IMR-90 (cell line): ENCODE measurements around the gene GJC2. TPM values are rescaled to one million over a fixed set of nuclear protein-coding genes. Genes with fewer than 3 reads are reported as not detected.

Experiments
- ATAC-seq: fragments of 200-7000 bp; cut with Tn5 transposase; 2 replicates; pipeline ENCODE4 v1.9.1; 2020; ENCODE audit warnings: low read depth, mild to moderate bottlenecking, moderate library complexity
- BruUV-seq: library from RNA; stranded (reverse); fragments of 400-500 nt; replicated peaks from 2 replicates; lab custom pipeline; 2021; lab: Mats Ljungman, UMichigan
- CTCF ChIA-PET: fragments of 300-600 bp; formaldehyde crosslinking; extraction: SDS; loops from one replicate; lab custom pipeline; 2021; ENCODE audit warnings: antibody characterized with exemption; lab: Yijun Ruan, JAX
- POLR2A ChIA-PET: fragments of 300-600 bp; sonication (Branson Sonifier 250); formaldehyde crosslinking; loops from one replicate; lab custom pipeline; 2022; ENCODE audit warnings: antibody characterized with exemption; ENCODE audit not compliant: unreplicated experiment; lab: Charles Lee
- DNase-seq: peaks from one replicate; pipeline ENCODE4 v3.0.0; 2013
- H2AFZ ChIP-seq: replicated peaks from 2 replicates; pipeline ENCODE3; 2013; ENCODE audit warnings: low read length, mild to moderate bottlenecking; ENCODE audit not compliant: poor library complexity
- H2AK5ac ChIP-seq: 2 replicates; pipeline ENCODE4 v1.6.1; 2013; ENCODE audit warnings: low read depth, low read length, inconsistent platforms
- H2AK9ac ChIP-seq: replicated peaks from 2 replicates; pipeline ENCODE3; 2013; ENCODE audit warnings: mild to moderate bottlenecking, low read depth, low read length, moderate library complexity; ENCODE audit not compliant: poor library complexity
- H2BK120ac ChIP-seq: 2 replicates; pipeline ENCODE4 v1.6.1; 2013; ENCODE audit warnings: low read depth, low read length, inconsistent platforms
- H2BK15ac ChIP-seq: 3 replicates; pipeline ENCODE4 v1.6.1; 2013; ENCODE audit warnings: low read depth, low read length, inconsistent platforms
- H2BK20ac ChIP-seq: 2 replicates; pipeline ENCODE4 v1.6.1; 2013; ENCODE audit warnings: low read depth, mild to moderate bottlenecking, inconsistent platforms, low read length, moderate library complexity
- H2BK5ac ChIP-seq: 2 replicates; pipeline ENCODE4 v1.6.1; 2013; ENCODE audit warnings: mild to moderate bottlenecking, low read depth, low read length, inconsistent platforms; ENCODE audit not compliant: poor library complexity, severe bottlenecking
- H3K14ac ChIP-seq: replicated peaks from 2 replicates; pipeline ENCODE4 v1.6.1; 2013; ENCODE audit warnings: low read depth, low read length, inconsistent platforms
- H3K18ac ChIP-seq: 2 replicates; pipeline ENCODE4 v1.6.1; 2013; ENCODE audit warnings: low read depth, low read length, control low read depth
- H3K23ac ChIP-seq: 2 replicates; pipeline ENCODE4 v1.6.1; 2013; ENCODE audit warnings: low read depth, low read length, inconsistent platforms
- H3K27ac ChIP-seq: 2 replicates; pipeline ENCODE4 v1.5.1; 2013; ENCODE audit warnings: mild to moderate bottlenecking, control low read depth, low read length; ENCODE audit not compliant: insufficient read depth
- H3K27me3 ChIP-seq: 2 replicates; pipeline ENCODE4 v1.6.1; 2013; ENCODE audit warnings: low read length; ENCODE audit not compliant: control insufficient read depth, insufficient read depth
- H3K36me3 ChIP-seq: 2 replicates; pipeline ENCODE4 v1.6.1; 2013; ENCODE audit warnings: low read length, mixed read lengths; ENCODE audit not compliant: control insufficient read depth, insufficient read depth
- H3K4ac ChIP-seq: 2 replicates; pipeline ENCODE4 v1.6.1; 2013; ENCODE audit warnings: low read depth, low read length, inconsistent platforms
- H3K4me1 ChIP-seq: 2 replicates; pipeline ENCODE4 v1.6.1; 2013; ENCODE audit warnings: low read length, mixed read lengths; ENCODE audit not compliant: control insufficient read depth, insufficient read depth
- H3K4me2 ChIP-seq: 2 replicates; pipeline ENCODE4 v1.6.1; 2013; ENCODE audit warnings: low read depth, mild to moderate bottlenecking, control low read depth, low read length, moderate library complexity
- H3K4me3 ChIP-seq: 2 replicates; pipeline ENCODE4 v1.5.1; 2013; ENCODE audit warnings: low read depth, mild to moderate bottlenecking, control low read depth, low read length, moderate library complexity; ENCODE audit not compliant: insufficient read depth
- H3K56ac ChIP-seq: 2 replicates; pipeline ENCODE4 v1.6.1; 2013; ENCODE audit warnings: low read length, inconsistent platforms; ENCODE audit not compliant: insufficient read depth; ENCODE audit errors: extremely low read depth
- H3K79me1 ChIP-seq, 2 experiments: 2 replicates each; pipeline ENCODE4 v1.6.1; 2013; ENCODE audit warnings: low read length in 2 of 2, inconsistent platforms in 1 of 2, low read depth in 1 of 2
- H3K9ac ChIP-seq: 2 replicates; pipeline ENCODE4 v1.6.1; 2013; ENCODE audit warnings: low read depth, low read length, control low read depth
- H3K9me1 ChIP-seq: 2 replicates; pipeline ENCODE4 v1.6.1; 2013; ENCODE audit warnings: low read length, inconsistent platforms; ENCODE audit not compliant: insufficient read depth
- H3K9me3 ChIP-seq: 2 replicates; pipeline ENCODE4 v1.6.1; 2013; ENCODE audit warnings: low read length; ENCODE audit not compliant: control insufficient read depth, insufficient read depth
- H4K20me1 ChIP-seq: 2 replicates; pipeline ENCODE4 v1.6.1; 2013; ENCODE audit warnings: low read length, inconsistent platforms; ENCODE audit not compliant: insufficient read depth
- H4K5ac ChIP-seq: 2 replicates; pipeline ENCODE4 v1.6.1; 2013; ENCODE audit warnings: mild to moderate bottlenecking, low read depth, low read length, control low read depth
- H4K8ac ChIP-seq, 2 experiments: 2 replicates each; pipeline ENCODE4 v1.6.1; 2013; ENCODE audit warnings: low read depth in 2 of 2, low read length in 2 of 2, control low read depth in 1 of 2, inconsistent platforms in 1 of 2
- H4K91ac ChIP-seq: 2 replicates; pipeline ENCODE4 v1.6.1; 2013; ENCODE audit warnings: low read depth, low read length, inconsistent platforms; ENCODE audit not compliant: insufficient read depth
- BHLHE40 ChIP-seq: fragments of 150-350 bp; IDR thresholded peaks from 2 replicates; pipeline ENCODE4 v1.6.1; 2016; ENCODE audit warnings: mild to moderate bottlenecking, low read depth, low read length
- CEBPB ChIP-seq: IDR thresholded peaks from 2 replicates; pipeline ENCODE4 v1.6.1; 2012; ENCODE audit warnings: low read depth, low read length, improper control_type of control experiment
- CHD1 ChIP-seq: IDR thresholded peaks from 2 replicates; pipeline ENCODE4 v1.6.1; 2012; ENCODE audit warnings: low read depth, low read length, improper control_type of control experiment
- CTCF ChIP-seq: conservative IDR thresholded peaks from 2 replicates; pipeline ENCODE4 v1.5.1; 2012; ENCODE audit warnings: mild to moderate bottlenecking, low read depth, low read length, improper control_type of control experiment
- FOS ChIP-seq: fragments of 150-350 bp; IDR thresholded peaks from 2 replicates; pipeline ENCODE4 v1.6.1; 2016; ENCODE audit warnings: low read depth, low read length
- MAFK ChIP-seq: IDR thresholded peaks from 2 replicates; pipeline ENCODE4 v1.6.1; 2012; ENCODE audit warnings: low read depth, low read length, improper control_type of control experiment
- MAZ ChIP-seq: IDR thresholded peaks from 2 replicates; pipeline ENCODE4 v1.6.1; 2012; ENCODE audit warnings: low read depth, mild to moderate bottlenecking, low read length, improper control_type of control experiment, moderate library complexity, borderline replicate concordance
- MXI1 ChIP-seq: IDR thresholded peaks from 2 replicates; pipeline ENCODE4 v1.6.1; 2012; ENCODE audit warnings: low read depth, mild to moderate bottlenecking, low read length, moderate library complexity, borderline replicate concordance
- NFE2L2 ChIP-seq: fragments of 150-350 bp; IDR thresholded peaks from 2 replicates; pipeline ENCODE4 v1.6.1; 2016; ENCODE audit warnings: low read depth, mild to moderate bottlenecking, low read length
- POLR2A ChIP-seq: IDR thresholded peaks from 2 replicates; pipeline ENCODE4 v1.6.1; 2012; ENCODE audit warnings: mild to moderate bottlenecking, low read depth, low read length
- RAD21 ChIP-seq: IDR thresholded peaks from 2 replicates; pipeline ENCODE4 v1.6.1; 2012; ENCODE audit warnings: low read length, improper control_type of control experiment
- RCOR1 ChIP-seq: IDR thresholded peaks from 2 replicates; pipeline ENCODE4 v1.6.1; 2012; ENCODE audit warnings: mild to moderate bottlenecking, low read length, improper control_type of control experiment; ENCODE audit not compliant: insufficient replicate concordance
- RFX5 ChIP-seq: IDR thresholded peaks from 2 replicates; pipeline ENCODE4 v1.8.0; 2012; ENCODE audit warnings: low read depth, mild to moderate bottlenecking, low read length, moderate library complexity
- SMC3 ChIP-seq: fragments of 150-350 bp; IDR thresholded peaks from 2 replicates; pipeline ENCODE4 v1.6.1; 2016; ENCODE audit warnings: low read depth, mild to moderate bottlenecking, antibody characterized with exemption, low read length, moderate library complexity
- USF2 ChIP-seq: fragments of 150-350 bp; IDR thresholded peaks from 2 replicates; pipeline ENCODE4 v1.6.1; 2017; ENCODE audit warnings: mild to moderate bottlenecking, antibody characterized with exemption, low read length, low read depth
- WGBS, 2 experiments: methylation state at CpG; one replicate each; pipeline versions ENCODE4 v1.1.5 to v1.1.7; 2013; ENCODE audit warnings: missing lambda C conversion rate in 2 of 2; ENCODE audit not compliant: insufficient read length in 1 of 2; ENCODE audit errors: extremely low coverage in 2 of 2; 5-methylcytosine and 5-hydroxymethylcytosine counted together
- dilution Hi-C: fragments of 300-500 bp; cut with HindIII; formaldehyde crosslinking; loops from one replicate; pipeline ENCODE4 v1.14.3; 2018; ENCODE audit warnings: low sequenced_read_pairs; ENCODE audit not compliant: unreplicated experiment
- in situ Hi-C: fragments of 300-500 bp; cut with MboI; formaldehyde crosslinking; loops from 3 replicates; pipeline ENCODE4 v1.14.3; 2019; ENCODE audit warnings: low sequenced_read_pairs, inconsistent platforms, mixed read lengths
- intact Hi-C: fragments of 100-400 bp; cut with micrococcal nuclease; formaldehyde crosslinking; loops from 2 replicates; pipeline ENCODE4 v1.10.0; 2022
- polyA plus RNA-seq, 3 experiments: library from polyadenylated mRNA; depleted of rRNA; stranded (reverse); fragments of >200 nt; gene quantifications; 2 replicates each; pipeline ENCODE4 v1.2.3, GENCODE V29; 2012; ENCODE audit warnings: low replicate concordance in 1 of 3
- total RNA-seq: library from RNA; depleted of rRNA; stranded (reverse); fragments of >200 nt; gene quantifications from 2 replicates; pipeline ENCODE4 v1.2.3, GENCODE V29; 2012
- TF ChIP-seq, protein P1 (sequence below): fragments of 150-350 bp; IDR thresholded peaks from 2 replicates; pipeline ENCODE4 v1.6.1; 2016; ENCODE audit warnings: low read depth, mild to moderate bottlenecking, low read length, moderate library complexity, borderline replicate concordance

The GJC2 gene
- total and polyA plus RNA-seq, 2 of the 4 experiments (the other 2 are of a cell fraction): 1.1 to 1.7 TPM

- peak overlapping the region; percentile 8 for H2AFZ ChIP-seq
- BruUV-seq: no TSS peak
- H3K4ac ChIP-seq: no peak overlapping the region
- no peak overlapping the region for H2BK120ac ChIP-seq
- intact Hi-C loops (no loop called here), dilution Hi-C loops (no loop called here), in situ Hi-C loops (no loop called here)
- no peak overlapping the region for H4K91ac ChIP-seq
- ATAC-seq (no peak), DNase-seq (no peak)
- H4K20me1 ChIP-seq: no peaks in the 10 kb centered on the region; the same call in 1 of the 2 replicates
- H3K4me1 ChIP-seq: peaks cover 5% of the 10 kb centered on the region
- no peak overlapping the region for H3K14ac ChIP-seq
- no peaks in the 10 kb centered on the region for H3K36me3 ChIP-seq
- 75% methylated on average over 17 of the region's 43 CpGs; no CpG with 5 or more reads in 1 of the 2 experiments for WGBS, 2 experiments
- TF ChIP-seq BHLHE40 (no peak), CEBPB (no peak), MAZ (no peak), CTCF (no peak), RAD21 (no peak), MXI1 (no peak), RCOR1 (no peak), CHD1 (no peak), MAFK (no peak), POLR2A (no peak), RFX5 (no peak), FOS (no peak), SMC3 (no peak), USF2 (no peak), NFE2L2 (no peak)
- TF ChIP-seq, protein P1, sequence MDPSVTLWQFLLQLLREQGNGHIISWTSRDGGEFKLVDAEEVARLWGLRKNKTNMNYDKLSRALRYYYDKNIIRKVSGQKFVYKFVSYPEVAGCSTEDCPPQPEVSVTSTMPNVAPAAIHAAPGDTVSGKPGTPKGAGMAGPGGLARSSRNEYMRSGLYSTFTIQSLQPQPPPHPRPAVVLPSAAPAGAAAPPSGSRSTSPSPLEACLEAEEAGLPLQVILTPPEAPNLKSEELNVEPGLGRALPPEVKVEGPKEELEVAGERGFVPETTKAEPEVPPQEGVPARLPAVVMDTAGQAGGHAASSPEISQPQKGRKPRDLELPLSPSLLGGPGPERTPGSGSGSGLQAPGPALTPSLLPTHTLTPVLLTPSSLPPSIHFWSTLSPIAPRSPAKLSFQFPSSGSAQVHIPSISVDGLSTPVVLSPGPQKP: no peak
- H3K79me1 ChIP-seq: peaks cover 5 to 10% of the 10 kb centered on the region in 2 experiments; a peak in 2 of 4 replicates
- no peak overlapping the region for H3K56ac ChIP-seq
- no peak overlapping the region for H2BK20ac ChIP-seq
- no peak overlapping the region for H3K9ac ChIP-seq
- H3K4me2 ChIP-seq: no peak overlapping the region
- no peak overlapping the region for H2BK5ac ChIP-seq
- no peak overlapping the region for H3K23ac ChIP-seq
- no peaks in the 10 kb centered on the region for H3K9me3 ChIP-seq
- CTCF ChIA-PET: no interaction called here
- no peaks in the 10 kb centered on the region for H3K27me3 ChIP-seq
- H3K18ac ChIP-seq: no peak overlapping the region
- no peak overlapping the region for H2AK9ac ChIP-seq
- peaks cover 14% of the 10 kb centered on the region; the same call in 1 of the 2 replicates for H3K9me1 ChIP-seq
- H4K5ac ChIP-seq: no peak overlapping the region
- H3K4me3 ChIP-seq: no peak overlapping the region
- no peak overlapping the region for H2AK5ac ChIP-seq
- H3K27ac ChIP-seq: no peak overlapping the region
- no peak overlapping the region for H2BK15ac ChIP-seq
- H4K8ac ChIP-seq: no peak overlapping the region
- POLR2A ChIA-PET: no interaction called here
Observed at GRCh38 chr1:228157729-228158126, 8.0 kb downstream of the GJC2 start.
